Breast epithelium (tissue), 3 donors: ENCODE data around the gene CASKIN1.

Experiments
- POLR2A ChIP-seq: fragments of 450-650 bp; IDR thresholded peaks from one replicate; pipeline ENCODE4 v1.6.1; 2016; ENCODE audit warnings: antibody characterized with exemption, mild to moderate bottlenecking, moderate library complexity
- POLR2AphosphoS5 ChIP-seq, 3 donors: sonication (generic); formaldehyde crosslinking; IDR thresholded peaks; one replicate each; pipeline ENCODE4 v1.6.1; 2017; ENCODE audit warnings: antibody characterized with exemption in 3 of 3
- TF ChIP-seq, protein P1 (sequence below), 3 donors: fragments of 450-650 bp; IDR thresholded peaks; one replicate each; pipeline ENCODE4 v1.5.1; 2016 to 2017; ENCODE audit warnings: antibody characterized with exemption in 3 of 3, mild to moderate bottlenecking in 3 of 3, moderate library complexity in 3 of 3

DNA sequence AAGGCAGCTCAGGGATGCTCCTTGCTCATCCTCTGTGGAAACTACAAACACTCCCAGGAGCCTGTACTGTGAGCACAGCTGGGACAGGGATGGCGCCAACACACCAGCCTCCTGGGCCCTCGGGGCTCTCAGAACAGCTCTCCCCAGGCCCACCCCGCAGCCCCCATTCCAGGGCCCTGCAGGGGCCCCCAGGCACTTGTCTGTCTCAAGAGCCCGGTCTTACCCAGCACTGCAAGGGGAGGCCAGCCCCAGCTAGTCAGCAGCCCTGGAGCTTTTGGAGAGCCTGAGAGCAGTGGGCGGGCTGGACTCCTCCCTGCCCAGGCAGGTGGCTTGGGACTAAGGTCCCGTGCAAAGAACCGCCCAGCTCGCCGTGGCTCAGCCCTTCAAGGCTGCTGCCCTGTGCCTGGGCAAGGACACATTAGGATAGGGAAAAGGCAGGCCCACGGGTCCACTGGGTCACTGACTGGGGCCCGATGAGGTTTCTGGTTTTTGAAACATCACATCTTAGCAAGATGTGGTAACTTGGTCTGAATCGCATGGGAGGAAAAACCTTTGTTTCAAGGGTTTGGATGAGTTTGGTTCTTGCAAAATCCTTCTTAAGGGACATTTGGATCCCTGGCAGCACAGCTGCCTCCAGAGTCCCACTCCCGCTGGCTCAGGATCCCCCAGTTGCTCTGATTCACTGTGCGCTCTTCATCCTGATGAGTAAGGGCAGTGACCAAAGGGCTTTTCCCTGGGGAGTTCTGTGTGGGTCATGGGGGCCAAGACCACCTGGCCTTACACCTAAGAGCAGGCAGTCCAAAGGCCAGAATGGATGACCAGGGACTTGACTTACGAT is 42.7 kb upstream of the CASKIN1 start:
- TF ChIP-seq, protein P1, sequence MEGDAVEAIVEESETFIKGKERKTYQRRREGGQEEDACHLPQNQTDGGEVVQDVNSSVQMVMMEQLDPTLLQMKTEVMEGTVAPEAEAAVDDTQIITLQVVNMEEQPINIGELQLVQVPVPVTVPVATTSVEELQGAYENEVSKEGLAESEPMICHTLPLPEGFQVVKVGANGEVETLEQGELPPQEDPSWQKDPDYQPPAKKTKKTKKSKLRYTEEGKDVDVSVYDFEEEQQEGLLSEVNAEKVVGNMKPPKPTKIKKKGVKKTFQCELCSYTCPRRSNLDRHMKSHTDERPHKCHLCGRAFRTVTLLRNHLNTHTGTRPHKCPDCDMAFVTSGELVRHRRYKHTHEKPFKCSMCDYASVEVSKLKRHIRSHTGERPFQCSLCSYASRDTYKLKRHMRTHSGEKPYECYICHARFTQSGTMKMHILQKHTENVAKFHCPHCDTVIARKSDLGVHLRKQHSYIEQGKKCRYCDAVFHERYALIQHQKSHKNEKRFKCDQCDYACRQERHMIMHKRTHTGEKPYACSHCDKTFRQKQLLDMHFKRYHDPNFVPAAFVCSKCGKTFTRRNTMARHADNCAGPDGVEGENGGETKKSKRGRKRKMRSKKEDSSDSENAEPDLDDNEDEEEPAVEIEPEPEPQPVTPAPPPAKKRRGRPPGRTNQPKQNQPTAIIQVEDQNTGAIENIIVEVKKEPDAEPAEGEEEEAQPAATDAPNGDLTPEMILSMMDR (IDR thresholded peaks at IDR 0.05) = no peak
- TF ChIP-seq POLR2A = no peak
- no peak for TF ChIP-seq POLR2AphosphoS5 (IDR thresholded peaks at IDR 0.05)
